ENCODE results near the gene STX4.

STX4 gene

GRCh38 chr16:31002250-31002700, 31.1 kb upstream of the STX4 start:
- no peak overlapping the region for H3K27ac ChIP-seq (ENCODE audit: low read length)
- H3K4me3 ChIP-seq (ENCODE audit: low read depth in 1 of 2, low read length in 2 of 2) = no peak overlapping the region
- peaks cover under 1% of the 10 kb centered on the region for H3K27me3 ChIP-seq (ENCODE audit: low read depth, low read length)
- H3K4me1 ChIP-seq (ENCODE audit: control insufficient read depth in 1 of 2, insufficient read depth in 2 of 2, low read length in 2 of 2) = peaks cover 0 to 6% of the 10 kb centered on the region in 2 donors
- no peaks in the 10 kb centered on the region for H3K36me3 ChIP-seq (ENCODE audit: control insufficient read depth in 1 of 2, insufficient read depth in 2 of 2, low read length in 2 of 2)
- no peaks in the 10 kb centered on the region for H3K9me3 ChIP-seq (ENCODE audit: control insufficient read depth in 1 of 2, low read length in 2 of 2)

- Histone ChIP-seq H3K27ac (ENCODE audit: low read length) (no peak overlapping the region), H3K4me1 (ENCODE audit: control insufficient read depth in 1 of 2, insufficient read depth in 2 of 2, low read length in 2 of 2) (peaks cover 0 to 6% of the 10 kb centered on the region in 2 donors), H3K36me3 (ENCODE audit: control insufficient read depth in 1 of 2, insufficient read depth in 2 of 2, low read length in 2 of 2) (no peaks in the 10 kb centered on the region), H3K9me3 (ENCODE audit: control insufficient read depth in 1 of 2, low read length in 2 of 2) (no peaks in the 10 kb centered on the region), H3K27me3 (ENCODE audit: low read depth, low read length) (peaks cover 7% of the 10 kb centered on the region), H3K4me3 (ENCODE audit: low read depth in 1 of 2, low read length in 2 of 2) (no peak overlapping the region)
Observed at GRCh38 chr16:31002862-31003341, 30.5 kb upstream of the STX4 start.

- Histone ChIP-seq H3K4me1 (ENCODE audit: control insufficient read depth in 1 of 2, insufficient read depth in 2 of 2, low read length in 2 of 2) (peaks cover 0 to 6% of the 10 kb centered on the region in 2 donors), H3K9me3 (ENCODE audit: control insufficient read depth in 1 of 2, low read length in 2 of 2) (no peaks in the 10 kb centered on the region), H3K4me3 (ENCODE audit: low read depth in 1 of 2, low read length in 2 of 2) (no peak overlapping the region), H3K27ac (ENCODE audit: low read length) (no peak overlapping the region), H3K36me3 (ENCODE audit: control insufficient read depth in 1 of 2, insufficient read depth in 2 of 2, low read length in 2 of 2) (no peaks in the 10 kb centered on the region), H3K27me3 (ENCODE audit: low read depth, low read length) (peaks cover 7% of the 10 kb centered on the region)
Observed at GRCh38 chr16:31003744-31004143, 29.6 kb upstream of the STX4 start.

GRCh38 chr16:31004658-31005057, 28.7 kb upstream of the STX4 start:
- Histone ChIP-seq H3K4me3 (ENCODE audit: low read depth in 1 of 2, low read length in 2 of 2) (no peak overlapping the region), H3K27ac (ENCODE audit: low read length) (no peak overlapping the region), H3K4me1 (ENCODE audit: control insufficient read depth in 1 of 2, insufficient read depth in 2 of 2, low read length in 2 of 2) (peaks cover 0 to 6% of the 10 kb centered on the region in 2 donors), H3K36me3 (ENCODE audit: control insufficient read depth in 1 of 2, insufficient read depth in 2 of 2, low read length in 2 of 2) (no peaks in the 10 kb centered on the region), H3K9me3 (ENCODE audit: control insufficient read depth in 1 of 2, low read length in 2 of 2) (no peaks in the 10 kb centered on the region), H3K27me3 (ENCODE audit: low read depth, low read length) (peaks cover 10% of the 10 kb centered on the region)

GRCh38 chr16:31005350-31006085, 27.8 kb upstream of the STX4 start:
- Histone ChIP-seq H3K27ac (ENCODE audit: low read length) (no peak overlapping the region), H3K9me3 (ENCODE audit: control insufficient read depth in 1 of 2, low read length in 2 of 2) (no peaks in the 10 kb centered on the region), H3K4me1 (ENCODE audit: control insufficient read depth in 1 of 2, insufficient read depth in 2 of 2, low read length in 2 of 2) (peaks cover 0 to 6% of the 10 kb centered on the region in 2 donors), H3K4me3 (ENCODE audit: low read depth in 1 of 2, low read length in 2 of 2) (no peak overlapping the region), H3K27me3 (ENCODE audit: low read depth, low read length) (peaks cover 13% of the 10 kb centered on the region), H3K36me3 (ENCODE audit: control insufficient read depth in 1 of 2, insufficient read depth in 2 of 2, low read length in 2 of 2) (no peaks in the 10 kb centered on the region)

- H3K4me3 ChIP-seq (ENCODE audit: low read depth in 1 of 2, low read length in 2 of 2) = no peak overlapping the region
Observed at GRCh38 chr16:31006086-31006385, 27.3 kb upstream of the STX4 start.

GRCh38 chr16:31006589-31006988, 26.8 kb upstream of the STX4 start:
- no peaks in the 10 kb centered on the region for H3K9me3 ChIP-seq (ENCODE audit: control insufficient read depth in 1 of 2, low read length in 2 of 2)
- no peaks in the 10 kb centered on the region for H3K36me3 ChIP-seq (ENCODE audit: control insufficient read depth in 1 of 2, insufficient read depth in 2 of 2, low read length in 2 of 2)
- H3K27me3 ChIP-seq (ENCODE audit: low read depth, low read length) = peaks cover 21% of the 10 kb centered on the region

More at GRCh38 chr16:31006086-31006385, 27.3 kb upstream of the STX4 start:
- Histone ChIP-seq H3K27ac (ENCODE audit: low read length) (no peak overlapping the region), H3K4me1 (ENCODE audit: control insufficient read depth in 1 of 2, insufficient read depth in 2 of 2, low read length in 2 of 2) (peaks cover 0 to 6% of the 10 kb centered on the region in 2 donors), H3K27me3 (ENCODE audit: low read depth, low read length) (peaks cover 16% of the 10 kb centered on the region), H3K9me3 (ENCODE audit: control insufficient read depth in 1 of 2, low read length in 2 of 2) (no peaks in the 10 kb centered on the region), H3K36me3 (ENCODE audit: control insufficient read depth in 1 of 2, insufficient read depth in 2 of 2, low read length in 2 of 2) (no peaks in the 10 kb centered on the region)

GRCh38 chr16:31007684-31008083, 25.7 kb upstream of the STX4 start:
- no peak overlapping the region for H3K4me3 ChIP-seq (ENCODE audit: low read depth in 1 of 2, low read length in 2 of 2)
- H3K36me3 ChIP-seq (ENCODE audit: control insufficient read depth in 1 of 2, insufficient read depth in 2 of 2, low read length in 2 of 2) = no peaks in the 10 kb centered on the region
- no peak overlapping the region for H3K27ac ChIP-seq (ENCODE audit: low read length)
- no peaks in the 10 kb centered on the region for H3K9me3 ChIP-seq (ENCODE audit: control insufficient read depth in 1 of 2, low read length in 2 of 2)
- H3K4me1 ChIP-seq (ENCODE audit: control insufficient read depth in 1 of 2, insufficient read depth in 2 of 2, low read length in 2 of 2) = no peaks in the 10 kb centered on the region
- peaks cover 22% of the 10 kb centered on the region for H3K27me3 ChIP-seq (ENCODE audit: low read depth, low read length)

More at GRCh38 chr16:31006589-31006988, 26.8 kb upstream of the STX4 start:
- Histone ChIP-seq H3K27ac (ENCODE audit: low read length) (no peak overlapping the region), H3K4me1 (ENCODE audit: control insufficient read depth in 1 of 2, insufficient read depth in 2 of 2, low read length in 2 of 2) (peaks cover 0 to 6% of the 10 kb centered on the region in 2 donors), H3K4me3 (ENCODE audit: low read depth in 1 of 2, low read length in 2 of 2) (no peak overlapping the region)

GRCh38 chr16:31008149-31008548, 25.2 kb upstream of the STX4 start:
- no peak overlapping the region for H3K27ac ChIP-seq (ENCODE audit: low read length)
- H3K27me3 ChIP-seq (ENCODE audit: low read depth, low read length) = peaks cover 22% of the 10 kb centered on the region
- H3K4me1 ChIP-seq (ENCODE audit: control insufficient read depth in 1 of 2, insufficient read depth in 2 of 2, low read length in 2 of 2) = no peaks in the 10 kb centered on the region
- no peaks in the 10 kb centered on the region for H3K36me3 ChIP-seq (ENCODE audit: control insufficient read depth in 1 of 2, insufficient read depth in 2 of 2, low read length in 2 of 2)
- no peak overlapping the region for H3K4me3 ChIP-seq (ENCODE audit: low read depth in 1 of 2, low read length in 2 of 2)
- no peaks in the 10 kb centered on the region for H3K9me3 ChIP-seq (ENCODE audit: control insufficient read depth in 1 of 2, low read length in 2 of 2)

GRCh38 chr16:31008551-31008950, 24.8 kb upstream of the STX4 start:
- H3K36me3 ChIP-seq (ENCODE audit: control insufficient read depth in 1 of 2, insufficient read depth in 2 of 2, low read length in 2 of 2) = no peaks in the 10 kb centered on the region
- no peaks in the 10 kb centered on the region for H3K9me3 ChIP-seq (ENCODE audit: control insufficient read depth in 1 of 2, low read length in 2 of 2)

GRCh38 chr16:31009120-31009519, 24.2 kb upstream of the STX4 start:
- Histone ChIP-seq H3K4me1 (ENCODE audit: control insufficient read depth in 1 of 2, insufficient read depth in 2 of 2, low read length in 2 of 2) (no peaks in the 10 kb centered on the region), H3K4me3 (ENCODE audit: low read depth in 1 of 2, low read length in 2 of 2) (no peak overlapping the region), H3K27ac (ENCODE audit: low read length) (no peak overlapping the region), H3K36me3 (ENCODE audit: control insufficient read depth in 1 of 2, insufficient read depth in 2 of 2, low read length in 2 of 2) (no peaks in the 10 kb centered on the region), H3K27me3 (ENCODE audit: low read depth, low read length) (peaks cover 22% of the 10 kb centered on the region), H3K9me3 (ENCODE audit: control insufficient read depth in 1 of 2, low read length in 2 of 2) (no peaks in the 10 kb centered on the region)

More at GRCh38 chr16:31008551-31008950, 24.8 kb upstream of the STX4 start:
- no peak overlapping the region for H3K4me3 ChIP-seq (ENCODE audit: low read depth in 1 of 2, low read length in 2 of 2)
- H3K27ac ChIP-seq (ENCODE audit: low read length) = no peak overlapping the region
- H3K4me1 ChIP-seq (ENCODE audit: control insufficient read depth in 1 of 2, insufficient read depth in 2 of 2, low read length in 2 of 2) = no peaks in the 10 kb centered on the region
- H3K27me3 ChIP-seq (ENCODE audit: low read depth, low read length) = peaks cover 22% of the 10 kb centered on the region

Measured in muscle layer of duodenum (tissue), 2 donors.